H1 (cell line): Measurements from ENCODE around the gene S1PR2. TPM values are rescaled to one million over a fixed set of nuclear protein-coding genes. Genes with fewer than 3 reads are reported as not detected.
A peak's percentile ranks its signal among the peaks of the same experiment; 100 is the strongest.

Experiments
- CTCF ChIA-PET: fragments of 300-600 bp; sonication (Branson Sonifier 250); formaldehyde crosslinking; loops from one replicate; lab custom pipeline; 2021; ENCODE audit not compliant: partially characterized antibody; lab: Charles Lee
- POLR2A ChIA-PET: fragments of 300-600 bp; sonication (Branson Sonifier 250); formaldehyde crosslinking; loops from one replicate; lab custom pipeline; 2021; ENCODE audit warnings: inconsistent platforms; ENCODE audit not compliant: partially characterized antibody; lab: Charles Lee
- DNase-seq, 2 experiments: peaks; one replicate each; pipeline versions ENCODE4 v3.0.0 to v3.0.0-alpha.2; 2010 to 2022; ENCODE audit warnings: low spot score in 2 of 2, low read depth in 1 of 2, mixed read lengths in 1 of 2
- FAIRE-seq: peaks from 2 replicates; lab custom pipeline; 2011; peaks lifted over from hg19 to GRCh38; lab: Jason Lieb, UNC
- H2AFZ ChIP-seq: 2 replicates; pipeline ENCODE4 v1.8.1; 2012; ENCODE audit warnings: low read length, inconsistent platforms
- H2AK5ac ChIP-seq: 2 replicates; pipeline ENCODE4 v1.6.1; 2013; ENCODE audit warnings: low read depth, low read length
- H2BK120ac ChIP-seq: replicated peaks from 2 replicates; pipeline ENCODE3; 2013; ENCODE audit warnings: low read depth, low read length, inconsistent platforms
- H2BK12ac ChIP-seq: 2 replicates; pipeline ENCODE4 v1.6.1; 2013; ENCODE audit warnings: low read depth, low read length
- H2BK15ac ChIP-seq: 2 replicates; pipeline ENCODE4 v1.6.1; 2013; ENCODE audit warnings: low read length
- H2BK20ac ChIP-seq: 2 replicates; pipeline ENCODE4 v1.6.1; 2013; ENCODE audit warnings: low read length
- H2BK5ac ChIP-seq: 2 replicates; pipeline ENCODE4 v1.6.1; 2013; ENCODE audit warnings: low read depth, low read length
- H3K14ac ChIP-seq: 2 replicates; pipeline ENCODE4 v1.6.1; 2013; ENCODE audit warnings: inconsistent platforms; ENCODE audit not compliant: insufficient read length
- H3K18ac ChIP-seq: 2 replicates; pipeline ENCODE4 v1.6.1; 2013; ENCODE audit warnings: low read length; ENCODE audit errors: extremely low read depth
- H3K23ac ChIP-seq: 2 replicates; pipeline ENCODE4 v1.6.1; 2013; ENCODE audit warnings: inconsistent platforms; ENCODE audit not compliant: insufficient read length
- H3K23me2 ChIP-seq: 2 replicates; pipeline ENCODE4 v1.6.1; 2013; ENCODE audit warnings: low read depth, low read length
- H3K27ac ChIP-seq: 2 replicates; pipeline ENCODE4 v1.6.1; 2011; ENCODE audit warnings: low read depth, low read length, inconsistent platforms
- H3K27me3 ChIP-seq, 4 experiments: replicated peaks in 1 of 4; 1 replicate in 1 of 4; 2 replicates in 3 of 4; pipeline versions ENCODE4 v1.6.1 to v1.8.1; 2011 to 2013; ENCODE audit warnings: low read length in 3 of 4, mild to moderate bottlenecking in 3 of 4, inconsistent platforms in 2 of 4, mixed read lengths in 2 of 4, moderate library complexity in 1 of 4; ENCODE audit not compliant: control insufficient read depth in 3 of 4, insufficient read depth in 3 of 4; ENCODE audit errors: extremely low read depth in 1 of 4
- H3K36me3 ChIP-seq, 4 experiments: 2 replicates each; pipeline versions ENCODE4 v1.6.1 to v1.8.1; 2011 to 2013; ENCODE audit warnings: mild to moderate bottlenecking in 4 of 4, low read length in 3 of 4, moderate library complexity in 2 of 4, control low read depth in 1 of 4, inconsistent platforms in 1 of 4; ENCODE audit not compliant: insufficient read depth in 4 of 4, control insufficient read depth in 2 of 4
- H3K4ac ChIP-seq: replicated peaks from 2 replicates; pipeline ENCODE3; 2013; ENCODE audit warnings: low read length, low read depth, mixed read lengths, inconsistent platforms; ENCODE audit not compliant: insufficient read length
- H3K4me1 ChIP-seq, 4 experiments: replicated peaks in 1 of 4; 1 replicate in 1 of 4; 2 replicates in 3 of 4; pipeline versions ENCODE4 v1.6.1 to v1.8.1; 2011 to 2013; ENCODE audit warnings: low read length in 3 of 4, inconsistent platforms in 2 of 4, mixed read lengths in 1 of 4; ENCODE audit not compliant: insufficient read depth in 4 of 4, control insufficient read depth in 3 of 4
- H3K4me2 ChIP-seq, 2 experiments: 2 replicates each; pipeline versions ENCODE4 v1.6.1 to v1.8.1; 2011 to 2013; ENCODE audit warnings: low read depth in 2 of 2, low read length in 2 of 2, control low read depth in 1 of 2, inconsistent platforms in 1 of 2, mild to moderate bottlenecking in 1 of 2; ENCODE audit not compliant: insufficient read depth in 1 of 2
- H3K4me3 ChIP-seq, 4 experiments: fragments of 200-600, 300-600 bp in 1 of 4; sonication (generic), shearing (Covaris generic), sonication (Bioruptor Twin) in 1 of 4; 2 replicates each; pipeline versions ENCODE4 v1.5.1 to v1.8.1; 2011 to 2016; ENCODE audit warnings: low read length in 4 of 4, low read depth in 3 of 4, control low read depth in 2 of 4, inconsistent platforms in 2 of 4, mild to moderate bottlenecking in 2 of 4, mixed read lengths in 1 of 4, moderate library complexity in 1 of 4; ENCODE audit not compliant: insufficient read depth in 2 of 4; ENCODE audit errors: extremely low read depth in 1 of 4
- H3K56ac ChIP-seq: replicated peaks from 2 replicates; pipeline ENCODE3; 2013; ENCODE audit warnings: low read depth, mild to moderate bottlenecking, mixed read lengths, low read length, inconsistent platforms; ENCODE audit not compliant: insufficient read length
- H3K79me1 ChIP-seq: 2 replicates; pipeline ENCODE4 v1.6.1; 2013; ENCODE audit warnings: low read depth, low read length, control low read depth
- H3K79me2 ChIP-seq, 2 experiments: 2 replicates each; pipeline versions ENCODE4 v1.6.1 to v1.8.1; 2012 to 2013; ENCODE audit warnings: low read length in 2 of 2, mild to moderate bottlenecking in 2 of 2, inconsistent platforms in 1 of 2; ENCODE audit not compliant: insufficient read depth in 2 of 2, control insufficient read depth in 1 of 2
- H3K9ac ChIP-seq, 4 experiments: replicated peaks in 1 of 4; 1 replicate in 1 of 4; 2 replicates in 3 of 4; pipeline versions ENCODE4 v1.6.1 to v1.8.1; 2011 to 2013; ENCODE audit warnings: low read depth in 3 of 4, low read length in 3 of 4, control low read depth in 2 of 4, mild to moderate bottlenecking in 2 of 4, moderate library complexity in 2 of 4, inconsistent platforms in 1 of 4; ENCODE audit errors: extremely low read depth in 1 of 4
- H3K9me3 ChIP-seq, 2 experiments: 2 replicates each; pipeline versions ENCODE4 v1.6.1 to v1.8.1; 2012 to 2013; ENCODE audit warnings: mild to moderate bottlenecking in 2 of 2, moderate library complexity in 2 of 2, control low read depth in 1 of 2, inconsistent platforms in 1 of 2, low read depth in 1 of 2, low read length in 1 of 2, mixed read lengths in 1 of 2; ENCODE audit not compliant: insufficient read depth in 2 of 2
- H4K20me1 ChIP-seq, 2 experiments: replicated peaks in 1 of 2; 2 replicates each; pipeline versions ENCODE3 to v1.8.1; 2011 to 2013; ENCODE audit warnings: inconsistent platforms in 2 of 2, low read length in 2 of 2, mild to moderate bottlenecking in 1 of 2; ENCODE audit not compliant: insufficient read depth in 2 of 2, control insufficient read depth in 1 of 2
- H4K5ac ChIP-seq: 2 replicates; pipeline ENCODE4 v1.6.1; 2013; ENCODE audit warnings: low read length, low read depth, mixed read lengths, inconsistent platforms; ENCODE audit not compliant: insufficient read length
- H4K8ac ChIP-seq: 2 replicates; pipeline ENCODE4 v1.8.0; 2013; ENCODE audit warnings: mild to moderate bottlenecking, moderate library complexity, low read length, inconsistent platforms; ENCODE audit not compliant: insufficient read depth; ENCODE audit errors: extremely low read depth
- H4K91ac ChIP-seq: replicated peaks from 2 replicates; pipeline ENCODE3; 2013; ENCODE audit warnings: low read length, mixed read lengths, inconsistent platforms; ENCODE audit not compliant: insufficient read length
- CBX8 ChIP-seq: fragments of 300-800, 300-1000 bp; sonication (generic); IDR thresholded peaks from 2 replicates; pipeline ENCODE4 v1.7.1; 2016; ENCODE audit warnings: low read depth, low read length, borderline replicate concordance
- GTF2F1 ChIP-seq: IDR thresholded peaks from 2 replicates; pipeline ENCODE4 v1.6.1; 2012; ENCODE audit warnings: low read depth, low read length, improper control_type of control experiment, borderline replicate concordance
- HDAC6 ChIP-seq: IDR thresholded peaks from one replicate; pipeline ENCODE4 v1.7.1; 2012; ENCODE audit warnings: low read depth, mild to moderate bottlenecking, inconsistent platforms, low read length, moderate library complexity
- SRF ChIP-seq: IDR thresholded peaks from 2 replicates; pipeline ENCODE4 v1.6.1; 2011; ENCODE audit warnings: mild to moderate bottlenecking, low read depth, low read length, moderate library complexity
- SUZ12 ChIP-seq: fragments of 200-600 bp; sonication (generic); IDR thresholded peaks from 2 replicates; pipeline ENCODE4 v1.6.1; 2012; ENCODE audit warnings: mild to moderate bottlenecking, inconsistent platforms, low read length, moderate library complexity, mixed read lengths
- TBP ChIP-seq: IDR thresholded peaks from 2 replicates; pipeline ENCODE4 v1.6.1; 2011; ENCODE audit warnings: low read depth, low read length, improper control_type of control experiment
- TCF12 ChIP-seq: IDR thresholded peaks from 2 replicates; pipeline ENCODE4 v1.6.1; 2011; ENCODE audit warnings: low read depth, mild to moderate bottlenecking, low read length
- WGBS, 2 experiments: shearing (Covaris generic) in 1 of 2; methylation state at CpG; one replicate each; pipeline versions ENCODE4 v1.1.6 to v1.1.7; 2013 to 2015; ENCODE audit warnings: low lambda C conversion rate in 2 of 2, mixed read lengths in 2 of 2, inconsistent platforms in 1 of 2, low coverage in 1 of 2, missing lambda C conversion rate in 1 of 2; ENCODE audit not compliant: insufficient replicate concordance in 2 of 2, insufficient coverage in 1 of 2, insufficient read length in 1 of 2; ENCODE audit errors: extremely low coverage in 1 of 2, missing lambda C conversion rate in 1 of 2; 5-methylcytosine and 5-hydroxymethylcytosine counted together
- polyA plus RNA-seq, 7 experiments: library from polyadenylated mRNA; depleted of rRNA in 3 of 7; stranded (reverse) in 5 of 7; unstranded in 2 of 7; fragments of >200 nt in 5 of 7; fragments of 200-250 nt in 2 of 7; gene quantifications; 1 replicate in 5 of 7; 2 replicates in 1 of 7; 4 replicates in 1 of 7; pipeline versions ENCODE4 v1.2.1 to v1.2.3, GENCODE V29; 2011 to 2013; ENCODE audit warnings: missing spikeins in 2 of 7, mixed read lengths in 2 of 7
- total RNA-seq: library from RNA; stranded (reverse); fragmentation: NEBNext Ultra II Directional; extraction: Animal tissue kit (Norgen Biotek cat#: 25700); gene quantifications from 2 replicates; pipeline ENCODE4 v1.2.1, GENCODE V29; 2021

The S1PR2 gene
- total and polyA plus RNA-seq, 2 of the 8 experiments (the other 6 are each of a cell fraction or from before 2014, with no cell fraction given) = 17.5 to 19.4 TPM

- no peak overlapping the region for H3K14ac ChIP-seq
- peak overlapping the region; percentile 84 for H4K91ac ChIP-seq
- H3K79me1 ChIP-seq = peaks cover 5% of the 10 kb centered on the region
- H2BK20ac ChIP-seq = no peak overlapping the region
- peak overlapping the region; percentile 88; the same call in 1 of the 2 replicates for H2BK15ac ChIP-seq
- H3K4me2 ChIP-seq = peak overlapping the region; percentile 81 to 82
- peaks cover 10% of the 10 kb centered on the region; the same call in 1 of the 2 replicates for H3K23me2 ChIP-seq
- peak overlapping the region; percentile 68 for H2BK12ac ChIP-seq
- H3K27ac ChIP-seq = no peak overlapping the region
- H3K9me3 ChIP-seq = no peaks in the 10 kb centered on the region
- 0 out of 7 replicates have a peak, but pooled peaks cover 0 to 3% (median 0%) of the 10 kb centered on the region in 4 experiments for H3K27me3 ChIP-seq
- H4K8ac ChIP-seq = peak overlapping the region; percentile 54
- H4K20me1 ChIP-seq = peaks cover 3 to 7% of the 10 kb centered on the region in 2 experiments
- H3K4me1 ChIP-seq = peaks cover under 1 to 7% (median 3%) of the 10 kb centered on the region in 4 experiments; a peak in 4 of 7 replicates
- no peak overlapping the region for H4K5ac ChIP-seq
- peak overlapping the region; percentile 39 for H2AK5ac ChIP-seq
- peak overlapping the region; percentile 18 to 88 (median 44); a peak in 6 of 8 replicates for H3K4me3 ChIP-seq
- H2BK120ac ChIP-seq = no peak overlapping the region
- FAIRE-seq = no peak
- H3K23ac ChIP-seq = no peak overlapping the region
- H3K36me3 ChIP-seq = no peaks in the 10 kb centered on the region
- CTCF ChIA-PET = interaction anchor here (0.6 to 1.1 kb wide), 2 partner anchors 15 to 136 kb away, joined by 3 to 4 read pairs; no protein-coding TSS in a partner anchor
- TF ChIP-seq GTF2F1 = no peak
- TF ChIP-seq CBX8 = no peak
- TF ChIP-seq SRF = no peak
- no peak for TF ChIP-seq HDAC6
- TF ChIP-seq TCF12 = no peak
- no peak for TF ChIP-seq SUZ12
- no peak for TF ChIP-seq TBP
- H3K18ac ChIP-seq = peak overlapping the region; percentile 60; the same call in 1 of the 2 replicates
- peaks cover 0 to 9% of the 10 kb centered on the region in 2 experiments; a peak in 2 of 4 replicates for H3K79me2 ChIP-seq
- no peak overlapping the region for H2BK5ac ChIP-seq
- peak overlapping the region in 3 of 4 experiments; percentile 40 to 61 (median 53); a peak in 5 of 7 replicates for H3K9ac ChIP-seq
- 0 out of 2 replicates have a peak overlapping the region, but pooled peaks have one; percentile 24 for H2AFZ ChIP-seq
- H3K56ac ChIP-seq = no peak overlapping the region
- H3K4ac ChIP-seq = no peak overlapping the region
- 69% methylated on average over 8 of the region's 8 CpGs; no CpG with 5 or more reads in 1 of the 2 experiments for WGBS, 2 experiments
- DNase-seq = no peak
- POLR2A ChIA-PET = interaction anchor here (0.6 to 2.1 kb wide), 5 partner anchors 12 to 130 kb away, joined by 3 to 9 read pairs (median 3); partner anchors contain the start of genes DNMT1 and MRPL4
Measured at GRCh38 chr19:10231612-10232228, 589 bp upstream of the S1PR2 start.
